Smooth muscle cell (in vitro differentiated cells): ENCODE results near the gene BAZ2B. TPM values are rescaled to one million over a fixed set of nuclear protein-coding genes. Genes with fewer than 3 reads are reported as not detected.
"Not testable (repeated sequence)": the region's sequence is repeated elsewhere in the genome, so short reads cannot be mapped to it uniquely, and the experiment has no call there.

ENCODE experiments used
- DNase-seq: peaks from one replicate; lab custom pipeline; 2025; ENCODE audit not compliant: unreplicated experiment; lab: John Stamatoyannopoulos, UW
- H2AFZ ChIP-seq: fragments of 200-600 bp; sonication (generic); 2 replicates; pipeline ENCODE4 v1.6.0; 2016; ENCODE audit warnings: antibody characterized with exemption, low read depth, mild to moderate bottlenecking
- H3F3A ChIP-seq: fragments of 200-600 bp; sonication (generic); 2 replicates; pipeline ENCODE4 v1.6.0; 2017; ENCODE audit warnings: antibody characterized with exemption, low read depth
- H3K27ac ChIP-seq: fragments of 200-600 bp; sonication (generic); 2 replicates; pipeline ENCODE4 v1.5.1; 2016; ENCODE audit warnings: low read depth, mild to moderate bottlenecking
- H3K27me3 ChIP-seq: fragments of 200-600 bp; sonication (generic); 2 replicates; pipeline ENCODE4 v1.6.1; 2016; ENCODE audit warnings: low read depth, mild to moderate bottlenecking
- H3K36me3 ChIP-seq: fragments of 200-600 bp; sonication (generic); 2 replicates; pipeline ENCODE4 v1.5.1; 2016; ENCODE audit warnings: low read depth
- H3K4me1 ChIP-seq: fragments of 200-600 bp; sonication (generic); 2 replicates; pipeline ENCODE4 v1.5.1; 2016; ENCODE audit warnings: low read depth
- H3K4me2 ChIP-seq: fragments of 200-600 bp; sonication (generic); 2 replicates; pipeline ENCODE4 v1.6.0; 2016; ENCODE audit warnings: mild to moderate bottlenecking
- H3K4me3 ChIP-seq: fragments of 200-600 bp; sonication (generic); 2 replicates; pipeline ENCODE4 v1.5.1; 2016; ENCODE audit warnings: mild to moderate bottlenecking
- H3K79me2 ChIP-seq: fragments of 200-600 bp; sonication (generic); 2 replicates; pipeline ENCODE4 v1.6.0; 2016; ENCODE audit warnings: low read depth, mild to moderate bottlenecking
- H3K9ac ChIP-seq: fragments of 200-600 bp; sonication (generic); 2 replicates; pipeline ENCODE4 v1.6.0; 2016; ENCODE audit warnings: low read depth
- H3K9me3 ChIP-seq: fragments of 200-600 bp; sonication (generic); replicated peaks from 2 replicates; pipeline ENCODE4 v1.5.1; 2016; ENCODE audit warnings: low read depth
- H4K20me1 ChIP-seq: fragments of 200-600 bp; sonication (generic); 2 replicates; pipeline ENCODE4 v1.6.0; 2016; ENCODE audit warnings: low read depth
- WGBS: methylation state at CpG from one replicate; pipeline ENCODE4 v1.1.7; 2016; ENCODE audit warnings: low lambda C conversion rate; 5-methylcytosine and 5-hydroxymethylcytosine counted together
- polyA plus RNA-seq: library from polyadenylated mRNA; unstranded; fragments of >200 nt; fragmentation: Nextera tagmentation; extraction: Ambion mirVana; gene quantifications from 2 replicates; pipeline ENCODE4 v1.2.1, GENCODE V29; 2016
- total RNA-seq: library from RNA; depleted of rRNA; stranded (reverse); fragments of >200 nt; gene quantifications from 2 replicates; pipeline ENCODE4 v1.2.3, GENCODE V29; 2014
- TF ChIP-seq, protein P1 (sequence below): fragments of 200-600 bp; sonication (generic); IDR thresholded peaks from 2 replicates; pipeline ENCODE4 v1.5.1; 2017; ENCODE audit warnings: borderline replicate concordance, mild to moderate bottlenecking, antibody characterized with exemption; ENCODE audit not compliant: insufficient read depth, poor library complexity, severe bottlenecking

Gene BAZ2B
- total and polyA plus RNA-seq, 2 experiments from 2014 or later: 27.7 to 58.5 TPM

DNA sequence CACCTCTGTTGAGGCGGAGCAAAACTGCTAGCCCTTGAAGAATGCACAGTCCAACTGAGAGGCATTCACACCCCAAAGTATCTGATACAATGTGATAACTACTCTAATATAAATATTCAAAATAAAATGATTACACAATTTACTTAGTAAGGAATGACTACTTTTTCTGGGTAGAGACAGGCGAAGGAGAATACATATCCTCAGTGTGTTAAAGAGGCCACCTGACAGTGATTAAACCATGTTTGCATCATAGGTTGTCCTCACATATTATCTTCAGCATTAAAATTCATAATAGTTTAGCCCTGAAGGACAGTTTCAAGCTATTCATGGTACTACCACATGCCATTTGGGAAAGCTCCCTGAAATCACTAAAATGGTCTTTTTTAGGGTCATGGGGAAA lies 16.9 kb upstream of the BAZ2B start:
- no peaks in the 10 kb centered on the region for H3K4me1 ChIP-seq
- TF ChIP-seq, protein P1, sequence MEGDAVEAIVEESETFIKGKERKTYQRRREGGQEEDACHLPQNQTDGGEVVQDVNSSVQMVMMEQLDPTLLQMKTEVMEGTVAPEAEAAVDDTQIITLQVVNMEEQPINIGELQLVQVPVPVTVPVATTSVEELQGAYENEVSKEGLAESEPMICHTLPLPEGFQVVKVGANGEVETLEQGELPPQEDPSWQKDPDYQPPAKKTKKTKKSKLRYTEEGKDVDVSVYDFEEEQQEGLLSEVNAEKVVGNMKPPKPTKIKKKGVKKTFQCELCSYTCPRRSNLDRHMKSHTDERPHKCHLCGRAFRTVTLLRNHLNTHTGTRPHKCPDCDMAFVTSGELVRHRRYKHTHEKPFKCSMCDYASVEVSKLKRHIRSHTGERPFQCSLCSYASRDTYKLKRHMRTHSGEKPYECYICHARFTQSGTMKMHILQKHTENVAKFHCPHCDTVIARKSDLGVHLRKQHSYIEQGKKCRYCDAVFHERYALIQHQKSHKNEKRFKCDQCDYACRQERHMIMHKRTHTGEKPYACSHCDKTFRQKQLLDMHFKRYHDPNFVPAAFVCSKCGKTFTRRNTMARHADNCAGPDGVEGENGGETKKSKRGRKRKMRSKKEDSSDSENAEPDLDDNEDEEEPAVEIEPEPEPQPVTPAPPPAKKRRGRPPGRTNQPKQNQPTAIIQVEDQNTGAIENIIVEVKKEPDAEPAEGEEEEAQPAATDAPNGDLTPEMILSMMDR: no peak
- no peak overlapping the region for H3K4me3 ChIP-seq
- no peaks in the 10 kb centered on the region for H3K79me2 ChIP-seq
- H3K9me3 ChIP-seq: no peaks in the 10 kb centered on the region
- H3F3A ChIP-seq: no peaks in the 10 kb centered on the region
- no peak overlapping the region for H2AFZ ChIP-seq
- 95% methylated on average over 2 of the region's 2 CpGs for WGBS
- no peak for DNase-seq
- H3K9ac ChIP-seq: no peak overlapping the region
- H3K27ac ChIP-seq: no peak overlapping the region
- H3K4me2 ChIP-seq: no peak overlapping the region
- H4K20me1 ChIP-seq: no peaks in the 10 kb centered on the region
- H3K36me3 ChIP-seq: no peaks in the 10 kb centered on the region
- H3K27me3 ChIP-seq: no peaks in the 10 kb centered on the region

DNA sequence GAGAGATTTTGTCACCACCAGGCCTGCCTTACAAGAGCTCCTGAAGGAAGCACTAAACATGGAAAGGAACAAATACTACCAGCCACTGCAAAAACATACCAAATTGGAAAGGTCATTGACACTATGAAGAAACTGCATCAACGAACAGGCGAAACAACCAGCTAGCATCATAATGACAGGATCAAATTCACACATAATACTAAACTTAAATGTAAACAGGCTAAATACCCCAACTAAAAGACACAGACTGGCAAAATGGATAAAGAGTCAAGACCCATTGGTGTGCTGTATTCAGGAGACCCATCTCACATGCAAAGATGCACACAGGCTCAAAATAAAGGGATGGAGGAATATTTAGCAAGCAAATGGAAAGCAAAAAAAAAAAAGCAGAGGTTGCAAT lies 9.3 kb upstream of the BAZ2B start:
- H3K4me3 ChIP-seq, H2AFZ ChIP-seq, H3K36me3 ChIP-seq, H3K9ac ChIP-seq, H3K4me1 ChIP-seq, H4K20me1 ChIP-seq, H3K27ac ChIP-seq, H3K27me3 ChIP-seq, DNase-seq, H3K4me2 ChIP-seq, H3K9me3 ChIP-seq, H3F3A ChIP-seq, H3K79me2 ChIP-seq: not testable (repeated sequence)
- WGBS: 91% methylated on average over 2 of the region's 2 CpGs

DNA sequence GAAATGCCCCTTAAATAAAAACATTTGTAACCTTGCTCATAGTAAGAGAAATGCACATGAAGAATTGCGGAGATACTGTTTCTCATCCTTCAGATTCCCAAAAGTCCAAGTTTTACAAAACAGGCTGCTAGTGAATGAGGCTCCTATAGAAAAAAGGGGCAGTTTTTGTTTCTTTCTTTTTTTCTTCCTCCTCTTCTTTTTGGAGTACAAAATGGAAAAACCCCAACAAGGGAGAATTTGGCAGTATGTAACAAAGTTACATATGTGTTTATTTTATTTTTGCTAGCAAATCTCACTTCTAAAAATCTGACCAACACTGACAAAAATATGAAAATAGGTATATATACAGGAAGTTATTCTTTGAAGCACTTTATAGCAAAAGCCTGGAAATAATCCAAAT lies 7.1 kb upstream of the BAZ2B start:
- Histone ChIP-seq H3F3A (no peaks in the 10 kb centered on the region), H4K20me1 (no peaks in the 10 kb centered on the region), H3K4me2 (no peak overlapping the region), H3K4me1 (peaks cover 8% of the 10 kb centered on the region), H3K27ac (no peak overlapping the region), H3K27me3 (no peaks in the 10 kb centered on the region), H2AFZ (no peak overlapping the region), H3K9me3 (no peaks in the 10 kb centered on the region), H3K4me3 (no peak overlapping the region), H3K36me3 (no peaks in the 10 kb centered on the region), H3K79me2 (no peaks in the 10 kb centered on the region), H3K9ac (no peak overlapping the region)
- 100% methylated on average over 1 of the region's 1 CpG for WGBS
- TF ChIP-seq, protein P1: no peak
- no peak for DNase-seq

DNA sequence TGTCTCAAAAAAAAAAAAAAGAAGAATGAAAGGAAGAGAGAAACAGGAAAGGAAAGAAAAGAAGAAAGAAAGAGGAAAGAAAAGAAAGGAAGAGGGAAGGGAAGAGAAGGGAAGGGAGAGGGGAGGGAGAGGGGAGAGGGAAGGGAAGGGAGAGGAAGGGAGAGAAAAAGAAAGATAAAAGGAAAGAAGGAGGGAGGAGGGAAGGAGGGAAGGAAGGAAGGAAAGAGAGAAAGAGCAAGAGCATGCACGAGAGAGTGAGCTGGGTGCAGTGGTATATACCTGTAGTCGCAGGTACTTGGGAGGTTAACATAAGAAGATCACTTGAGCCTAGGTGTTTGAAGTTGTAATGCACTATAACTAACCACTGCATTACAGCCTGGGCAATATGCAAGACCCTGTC lies 6.6 kb upstream of the BAZ2B start:
- TF ChIP-seq, protein P1: no peak
- 81% methylated on average over 2 of the region's 2 CpGs for WGBS

More for the DNA sequence above, 6.6 kb upstream of the BAZ2B start:
- no peaks in the 10 kb centered on the region for H3K79me2 ChIP-seq
- no peak overlapping the region for H3K4me2 ChIP-seq
- no peaks in the 10 kb centered on the region for H3K27me3 ChIP-seq
- no peak overlapping the region for H3K27ac ChIP-seq
- no peaks in the 10 kb centered on the region for H3F3A ChIP-seq
- H2AFZ ChIP-seq: no peak overlapping the region
- no peak overlapping the region for H3K4me3 ChIP-seq
- peaks cover 12% of the 10 kb centered on the region for H3K4me1 ChIP-seq
- no peaks in the 10 kb centered on the region for H4K20me1 ChIP-seq
- no peak overlapping the region for H3K9ac ChIP-seq
- H3K36me3 ChIP-seq: no peaks in the 10 kb centered on the region
- DNase-seq: no peak
- H3K9me3 ChIP-seq: no peaks in the 10 kb centered on the region
